Stimulated activated CD4-positive, alpha-beta T cell treated with anti-CD3 and anti-CD28 coated beads, Interleukin-2, amount 100 ng/mL, for 48 hours (primary cell): ENCODE measurements around the gene CYB561A3.

ENCODE experiments used
- DNase-seq, 2 donors: peaks; one replicate each; pipeline ENCODE4 v3.0.0-alpha.2; 2020

The CYB561A3 gene

GRCh38 chr11:61309739-61310138 is 51.9 kb downstream of the CYB561A3 start:
- DNase-seq: no peak

GRCh38 chr11:61309141-61309540 is 52.5 kb downstream of the CYB561A3 start:
- DNase-seq: no peak

GRCh38 chr11:61307354-61307753 is 54.3 kb downstream of the CYB561A3 start:
- DNase-seq: no peak

GRCh38 chr11:61306221-61306620 is 55.5 kb downstream of the CYB561A3 start:
- DNase-seq: no peak

- no peak for DNase-seq
These were observed 56.3 kb downstream of the CYB561A3 start for GRCh38 chr11:61305417-61305816.

- DNase-seq: no peak
These were observed 58.0 kb downstream of the CYB561A3 start for GRCh38 chr11:61303725-61304124.

- no peak for DNase-seq
These were observed 59.1 kb downstream of the CYB561A3 start for GRCh38 chr11:61302550-61302949.
